Keratinocyte (primary cell): Measurements from ENCODE around the gene DENND6B. TPM values are rescaled to one million over a fixed set of nuclear protein-coding genes. Genes with fewer than 3 reads are reported as not detected.

ENCODE experiments used
- DNase-seq: peaks from one replicate; pipeline ENCODE4 v3.0.0-alpha.2; 2011; ENCODE audit warnings: low read depth, missing footprints, low spot score
- FAIRE-seq: peaks from 2 replicates; lab custom pipeline; 2011; peaks lifted over from hg19 to GRCh38; lab: Jason Lieb, UNC
- H2AFZ ChIP-seq: 2 replicates; pipeline ENCODE4 v1.6.0; 2012; ENCODE audit warnings: low read length, control low read depth, inconsistent platforms; ENCODE audit not compliant: control insufficient read depth
- H3K27ac ChIP-seq: 2 replicates; pipeline ENCODE4 v1.5.1; 2011; ENCODE audit warnings: low read length; ENCODE audit not compliant: control insufficient read depth, insufficient read depth
- H3K27me3 ChIP-seq: 3 replicates; pipeline ENCODE4 v1.6.0; 2011; ENCODE audit warnings: low read length; ENCODE audit not compliant: control insufficient read depth, insufficient read depth; ENCODE audit errors: extremely low read depth
- H3K36me3 ChIP-seq, 2 experiments: 2 replicates in 1 of 2; 3 replicates in 1 of 2; pipeline ENCODE4 v1.5.1; 2011; ENCODE audit warnings: low read length in 2 of 2, mild to moderate bottlenecking in 1 of 2; ENCODE audit not compliant: control insufficient read depth in 2 of 2, insufficient read depth in 2 of 2; ENCODE audit errors: extremely low read depth in 1 of 2
- H3K4me1 ChIP-seq: 3 replicates; pipeline ENCODE4 v1.5.1; 2011; ENCODE audit warnings: low read length; ENCODE audit not compliant: control insufficient read depth, insufficient read depth; ENCODE audit errors: extremely low read depth
- H3K4me2 ChIP-seq: 3 replicates; pipeline ENCODE4 v1.6.0; 2011; ENCODE audit warnings: low read depth, low read length; ENCODE audit not compliant: control insufficient read depth, insufficient read depth; ENCODE audit errors: extremely low read depth
- H3K4me3 ChIP-seq, 3 experiments: fragments of 200-600 bp in 1 of 3; sonication (generic) in 1 of 3; 2 replicates in 2 of 3; 3 replicates in 1 of 3; pipeline ENCODE4 v1.5.1; 2011 to 2016; ENCODE audit warnings: low read length in 3 of 3, mild to moderate bottlenecking in 3 of 3, control low read depth in 2 of 3, inconsistent platforms in 1 of 3, low read depth in 1 of 3, mixed read lengths in 1 of 3, mixed run types in 1 of 3, moderate library complexity in 1 of 3; ENCODE audit not compliant: control insufficient read depth in 2 of 3, insufficient read depth in 2 of 3; ENCODE audit errors: extremely low read depth in 1 of 3
- H3K79me2 ChIP-seq: 2 replicates; pipeline ENCODE4 v1.6.0; 2012; ENCODE audit warnings: low read length; ENCODE audit not compliant: control insufficient read depth, insufficient read depth
- H3K9ac ChIP-seq: 3 replicates; pipeline ENCODE4 v1.6.0; 2011; ENCODE audit warnings: low read length; ENCODE audit not compliant: control insufficient read depth, insufficient read depth; ENCODE audit errors: extremely low read depth
- H3K9me1 ChIP-seq: 3 replicates; pipeline ENCODE4 v1.6.0; 2011; ENCODE audit warnings: low read length; ENCODE audit not compliant: control insufficient read depth, insufficient read depth; ENCODE audit errors: extremely low read depth
- H3K9me3 ChIP-seq: 2 replicates; pipeline ENCODE4 v1.5.1; 2012; ENCODE audit warnings: low read depth, low read length; ENCODE audit not compliant: control insufficient read depth
- H4K20me1 ChIP-seq: 3 replicates; pipeline ENCODE4 v1.6.0; 2011; ENCODE audit warnings: low read length; ENCODE audit not compliant: control insufficient read depth, insufficient read depth; ENCODE audit errors: extremely low read depth
- CTCF ChIP-seq, 3 experiments: IDR thresholded peaks in 1 of 3; conservative IDR thresholded peaks in 1 of 3; optimal IDR thresholded peaks in 1 of 3; 2 replicates in 2 of 3; 3 replicates in 1 of 3; pipeline versions ENCODE3 to v1.5.1; 2011; ENCODE audit warnings: low read length in 3 of 3, mild to moderate bottlenecking in 3 of 3, moderate library complexity in 2 of 3, control low read depth in 1 of 3, inconsistent platforms in 1 of 3; ENCODE audit not compliant: insufficient read depth in 2 of 3; ENCODE audit errors: extremely low read depth in 1 of 3
- EZH2 ChIP-seq: IDR thresholded peaks from one replicate; pipeline ENCODE4 v1.6.1; 2012; ENCODE audit warnings: inconsistent platforms, mild to moderate bottlenecking, low read length, moderate library complexity
- dilution Hi-C: fragments of 300-500 bp; cut with MboI; formaldehyde crosslinking; loops from one replicate; pipeline ENCODE4 v1.7.0; 2020; ENCODE audit warnings: low sequenced_read_pairs; ENCODE audit not compliant: extremely low pct_ligation_motif_present
- polyA plus RNA-seq, 5 experiments: library from polyadenylated mRNA; depleted of rRNA in 3 of 5; stranded (reverse) in 3 of 5; stranded (forward) in 1 of 5; unstranded in 1 of 5; fragments of >200 nt; gene quantifications; 1 replicate in 1 of 5; 2 replicates in 3 of 5; 3 replicates in 1 of 5; pipeline versions ENCODE4 v1.2.1 to v1.2.3, GENCODE V29; 2011 to 2012; ENCODE audit warnings: missing spikeins in 2 of 5, low read depth in 1 of 5, low replicate concordance in 1 of 5

Gene DENND6B
- polyA plus RNA-seq, 1 donor (not counting 4 experiments of a cell fraction or from before 2014, with no cell fraction given) = 0.94 TPM

- Histone ChIP-seq H3K36me3 (no peaks in the 10 kb centered on the region), H3K27me3 (peaks cover 20% of the 10 kb centered on the region), H3K4me1 (peaks cover 4% of the 10 kb centered on the region), H3K9ac (no peak overlapping the region), H3K4me2 (no peak overlapping the region), H3K9me1 (no peaks in the 10 kb centered on the region), H2AFZ (no peak overlapping the region), H4K20me1 (no peaks in the 10 kb centered on the region), H3K4me3 (no peak overlapping the region), H3K27ac (no peak overlapping the region), H3K9me3 (no peaks in the 10 kb centered on the region), H3K79me2 (no peaks in the 10 kb centered on the region)
- no peak for DNase-seq
- dilution Hi-C loops = no loop called here
- FAIRE-seq = no peak
- TF ChIP-seq CTCF (optimal IDR thresholded peaks at IDR 0.05 in 1 of 3, IDR thresholded peaks at IDR 0.05 in 1 of 3, conservative IDR thresholded peaks at IDR 0.05 in 1 of 3; ENCODE audit: extremely low read depth in 1 of 3, insufficient read depth in 2 of 3, low read length in 3 of 3) (no peak), EZH2 (no peak)
Measured at GRCh38 chr22:50314081-50314454, 12.7 kb downstream of the DENND6B start.

GRCh38 chr22:50313600-50313999, 13.2 kb downstream of the DENND6B start:
- no peak overlapping the region for H3K9ac ChIP-seq
- H3K9me1 ChIP-seq = no peaks in the 10 kb centered on the region
- no peaks in the 10 kb centered on the region for H4K20me1 ChIP-seq
- no peak overlapping the region for H2AFZ ChIP-seq
- no peaks in the 10 kb centered on the region for H3K9me3 ChIP-seq
- peaks cover 16% of the 10 kb centered on the region for H3K27me3 ChIP-seq
- dilution Hi-C loops = no loop called here
- H3K4me1 ChIP-seq = peaks cover 4% of the 10 kb centered on the region
- DNase-seq = no peak
- H3K79me2 ChIP-seq = no peaks in the 10 kb centered on the region
- TF ChIP-seq CTCF (optimal IDR thresholded peaks at IDR 0.05 in 1 of 3, IDR thresholded peaks at IDR 0.05 in 1 of 3, conservative IDR thresholded peaks at IDR 0.05 in 1 of 3; ENCODE audit: extremely low read depth in 1 of 3, insufficient read depth in 2 of 3, low read length in 3 of 3) = no peak
- no peak for FAIRE-seq
- no peaks in the 10 kb centered on the region for H3K36me3 ChIP-seq
- H3K4me3 ChIP-seq = no peak overlapping the region
- no peak overlapping the region for H3K4me2 ChIP-seq
- H3K27ac ChIP-seq = no peak overlapping the region
